Ectodermal cell (in vitro differentiated cells): ENCODE results near the gene SYNJ2.

Experiments used
- H3K27ac ChIP-seq: 2 replicates; pipeline ENCODE4 v1.7.0; 2013; ENCODE audit warnings: mild to moderate bottlenecking, low read depth, low read length; ENCODE audit not compliant: insufficient read depth, poor library complexity, severe bottlenecking
- H3K27me3 ChIP-seq: 2 replicates; pipeline ENCODE4 v1.7.0; 2013; ENCODE audit warnings: mild to moderate bottlenecking, low read length; ENCODE audit not compliant: insufficient read depth, control insufficient read depth, poor library complexity, severe bottlenecking
- H3K36me3 ChIP-seq: one replicate; pipeline ENCODE4 v1.7.0; 2013; ENCODE audit warnings: low read length; ENCODE audit not compliant: control insufficient read depth, insufficient read depth
- H3K4me1 ChIP-seq: one replicate; pipeline ENCODE4 v1.7.0; 2013; ENCODE audit warnings: low read length; ENCODE audit not compliant: control insufficient read depth, insufficient read depth
- H3K4me3 ChIP-seq: 2 replicates; pipeline ENCODE4 v1.7.0; 2013; ENCODE audit warnings: low read depth, low read length, control low read depth; ENCODE audit not compliant: insufficient read depth
- H3K9me3 ChIP-seq: 2 replicates; pipeline ENCODE4 v1.7.0; 2013; ENCODE audit warnings: mild to moderate bottlenecking, low read length, moderate library complexity; ENCODE audit not compliant: control insufficient read depth
- WGBS, 2 experiments: methylation state at CpG; one replicate each; pipeline ENCODE4 v1.1.7; 2013; ENCODE audit warnings: missing lambda C conversion rate in 2 of 2; 5-methylcytosine and 5-hydroxymethylcytosine counted together

Gene SYNJ2

DNA sequence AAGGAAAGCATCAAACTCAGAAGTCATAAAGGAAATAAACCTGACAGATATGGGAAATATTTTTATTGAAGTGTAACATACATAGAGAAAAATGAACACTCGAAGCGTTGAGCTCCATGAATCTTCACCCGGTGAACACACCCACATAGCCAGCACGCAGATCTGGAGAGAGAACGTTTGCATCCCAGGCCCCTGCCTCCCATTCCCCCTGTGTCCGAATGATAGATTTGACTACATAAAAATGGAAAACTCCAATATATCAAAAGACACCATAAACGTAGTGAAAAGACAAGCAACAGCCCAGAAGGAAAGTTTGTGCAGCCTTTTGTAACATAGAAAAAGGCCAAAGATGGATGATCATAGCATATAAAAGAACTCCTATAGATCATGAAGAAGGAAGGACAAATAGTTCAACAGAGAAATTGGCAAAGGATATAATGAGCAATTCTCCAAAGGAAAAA, 17.1 kb downstream of the SYNJ2 start:
- WGBS, 2 experiments, result 93 to 97% methylated on average over 6 to 7 of the region's 7 CpGs
- Histone ChIP-seq H3K9me3 (no peaks in the 10 kb centered on the region), H3K27me3 (no peaks in the 10 kb centered on the region), H3K4me1 (peaks cover 5% of the 10 kb centered on the region), H3K36me3 (no peaks in the 10 kb centered on the region), H3K27ac (no peak overlapping the region), H3K4me3 (no peak overlapping the region)

GRCh38 chr6:157999168-158000051, 17.7 kb downstream of the SYNJ2 start:
- peaks cover 8% of the 10 kb centered on the region for H3K4me1 ChIP-seq
- H3K36me3 ChIP-seq, result no peaks in the 10 kb centered on the region
- no peak overlapping the region for H3K4me3 ChIP-seq
- WGBS, 2 experiments, result 92% methylated on average over 12 of the region's 12 CpGs
- no peaks in the 10 kb centered on the region for H3K9me3 ChIP-seq
- no peaks in the 10 kb centered on the region for H3K27me3 ChIP-seq
- no peak overlapping the region for H3K27ac ChIP-seq

- Histone ChIP-seq H3K9me3 (no peaks in the 10 kb centered on the region), H3K27ac (no peak overlapping the region), H3K36me3 (no peaks in the 10 kb centered on the region), H3K4me1 (peaks cover 8% of the 10 kb centered on the region), H3K4me3 (no peak overlapping the region), H3K27me3 (no peaks in the 10 kb centered on the region)
- WGBS, 2 experiments, result 94% methylated on average over 17 of the region's 17 CpGs
These were observed 19.1 kb downstream of the SYNJ2 start for GRCh38 chr6:158000530-158001307.

DNA sequence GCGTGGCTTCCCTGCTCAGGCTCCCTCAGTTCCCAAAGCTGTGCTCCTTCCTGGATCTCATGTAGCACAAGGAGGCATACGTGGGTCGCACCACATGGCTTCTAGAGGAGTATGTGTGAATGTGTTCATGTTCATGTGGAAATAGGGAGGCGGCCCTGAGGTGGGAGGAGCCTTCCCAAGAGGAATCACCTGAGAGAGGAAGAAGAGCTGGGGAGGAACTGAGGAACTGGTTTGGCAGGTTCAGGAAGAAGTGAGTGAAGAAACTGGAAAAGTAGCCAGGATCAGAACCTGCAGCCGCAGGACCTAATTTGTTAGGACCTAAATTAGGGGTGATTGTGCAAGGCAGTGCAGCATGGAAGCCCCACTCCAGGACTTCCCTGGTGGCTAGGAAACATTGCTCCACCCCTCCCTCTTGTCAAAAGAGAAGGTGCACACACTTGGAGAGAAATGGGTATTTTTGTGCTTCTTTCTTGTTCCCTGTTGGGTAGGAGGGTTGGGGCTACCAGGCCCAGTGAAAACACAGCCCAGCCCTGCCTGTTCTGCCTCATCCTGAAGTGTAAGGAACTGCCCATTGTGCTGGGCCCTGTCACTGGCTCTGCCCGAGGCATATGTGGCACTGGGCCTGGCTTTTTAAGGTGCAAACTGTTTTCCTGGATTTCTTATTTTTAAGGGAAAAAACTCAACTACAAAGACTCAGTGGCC, 20.7 kb downstream of the SYNJ2 start:
- WGBS, 2 experiments, result 92% methylated on average over 6 of the region's 6 CpGs
- H3K4me1 ChIP-seq, result peaks cover 8% of the 10 kb centered on the region
- peak overlapping the region; percentile 79 for H3K27ac ChIP-seq

DNA sequence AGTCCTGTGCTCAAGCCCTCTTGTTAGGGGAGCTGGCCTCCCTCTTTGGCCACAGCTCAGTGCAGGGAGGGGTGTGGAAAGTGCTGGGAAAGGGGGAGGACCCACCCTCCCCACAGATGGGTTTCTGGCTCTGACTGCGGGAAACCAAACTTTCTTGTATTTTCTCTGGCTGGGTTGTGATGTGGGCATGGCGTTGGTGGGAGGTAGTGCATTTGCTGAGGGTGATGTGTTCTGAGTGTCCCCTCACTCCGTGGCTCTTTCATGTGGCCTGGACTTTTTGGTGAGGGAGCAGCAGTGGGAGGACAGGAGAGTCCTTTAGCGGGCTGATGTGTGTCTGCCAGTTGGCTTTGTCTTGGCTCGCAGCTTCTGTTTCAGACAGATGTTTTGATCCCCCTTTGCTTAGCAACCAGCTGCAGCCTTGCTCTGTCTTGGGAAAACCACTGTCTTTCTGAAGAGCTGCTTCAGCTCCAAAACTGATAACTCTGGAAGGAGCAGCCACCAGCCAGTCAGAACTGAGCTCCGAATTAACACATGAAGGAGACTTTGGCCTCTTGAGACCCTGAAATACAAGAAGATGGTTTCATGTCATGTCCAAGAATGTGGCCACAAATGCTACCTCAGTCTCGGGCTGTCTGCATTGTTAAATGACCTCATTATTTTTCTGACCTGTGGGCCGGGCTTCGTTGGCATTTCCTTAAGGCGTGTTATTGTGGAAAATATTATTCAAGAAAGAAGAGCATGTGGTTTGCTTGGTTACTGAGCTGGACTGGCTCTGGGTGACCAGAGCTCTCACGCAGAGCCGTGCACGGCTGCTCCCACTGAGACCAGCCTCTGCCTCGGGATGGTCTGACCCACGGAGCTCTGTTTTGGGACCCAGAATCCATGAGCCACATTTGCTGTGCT, 21.5 kb downstream of the SYNJ2 start:
- peaks cover 8% of the 10 kb centered on the region for H3K4me1 ChIP-seq
- H3K27ac ChIP-seq, result peak overlapping the region; percentile 92
- H3K9me3 ChIP-seq, result no peaks in the 10 kb centered on the region
- no peaks in the 10 kb centered on the region for H3K36me3 ChIP-seq
- H3K27me3 ChIP-seq, result no peaks in the 10 kb centered on the region
- WGBS, 2 experiments, result 76 to 81% methylated on average over 15 of the region's 15 CpGs
- no peak overlapping the region for H3K4me3 ChIP-seq

More for the DNA sequence above, 20.7 kb downstream of the SYNJ2 start:
- Histone ChIP-seq H3K36me3 (no peaks in the 10 kb centered on the region), H3K4me3 (no peak overlapping the region), H3K9me3 (no peaks in the 10 kb centered on the region), H3K27me3 (no peaks in the 10 kb centered on the region)

- Histone ChIP-seq H3K27ac (peak overlapping the region; percentile 92), H3K27me3 (no peaks in the 10 kb centered on the region), H3K4me3 (no peak overlapping the region), H3K36me3 (no peaks in the 10 kb centered on the region), H3K9me3 (no peaks in the 10 kb centered on the region), H3K4me1 (peaks cover 8% of the 10 kb centered on the region)
- WGBS, 2 experiments, result 83 to 84% methylated on average over 10 of the region's 10 CpGs
These were observed 22.4 kb downstream of the SYNJ2 start for GRCh38 chr6:158003910-158004700.

GRCh38 chr6:158004701-158005095, 23.0 kb downstream of the SYNJ2 start:
- no peak overlapping the region for H3K27ac ChIP-seq
- H3K4me1 ChIP-seq, result peaks cover 8% of the 10 kb centered on the region
- no peaks in the 10 kb centered on the region for H3K9me3 ChIP-seq
- H3K36me3 ChIP-seq, result no peaks in the 10 kb centered on the region
- H3K27me3 ChIP-seq, result no peaks in the 10 kb centered on the region
- H3K4me3 ChIP-seq, result no peak overlapping the region
- WGBS, 2 experiments, result 93% methylated on average over 14 of the region's 14 CpGs

- Histone ChIP-seq H3K27ac (no peak overlapping the region), H3K9me3 (no peaks in the 10 kb centered on the region)
- WGBS, 2 experiments, result 87 to 89% methylated on average over 11 of the region's 11 CpGs
These were observed 24.0 kb downstream of the SYNJ2 start for GRCh38 chr6:158005626-158006180.

More at GRCh38 chr6:158005626-158006180, 24.0 kb downstream of the SYNJ2 start:
- H3K36me3 ChIP-seq, result no peaks in the 10 kb centered on the region
- peaks cover 8% of the 10 kb centered on the region for H3K4me1 ChIP-seq
- no peaks in the 10 kb centered on the region for H3K27me3 ChIP-seq
- H3K4me3 ChIP-seq, result no peak overlapping the region
